SK-N-SH treated with all-trans-retinoic acid at 6 μM for 48 hours (cell line): ENCODE results near the gene LMCD1.

Source experiments
- ATAC-seq: fragments of 200-7000 bp; cut with Tn5 transposase; 3 replicates; pipeline ENCODE4 v1.9.1; 2020; ENCODE audit warnings: mild to moderate bottlenecking, moderate library complexity
- ARNTL ChIP-seq: fragments of 450-650 bp; formaldehyde crosslinking; IDR thresholded peaks from 2 replicates; pipeline ENCODE4 v1.5.0; 2020; ENCODE audit warnings: low read depth, mild to moderate bottlenecking, moderate library complexity, borderline replicate concordance
- CREB5 ChIP-seq: fragments of 250-450 bp; sonication (Bioruptor Pico); IDR thresholded peaks from 2 replicates; pipeline ENCODE4 v1.5.1; 2020; ENCODE audit warnings: low read depth, mild to moderate bottlenecking, moderate library complexity
- CSDC2 ChIP-seq: fragments of 250-450 bp; sonication (Bioruptor Pico); IDR thresholded peaks from 2 replicates; pipeline ENCODE4 v1.5.0; 2020; ENCODE audit warnings: mild to moderate bottlenecking, moderate library complexity
- CSRNP3 ChIP-seq: fragments of 250-450 bp; sonication (Bioruptor Pico); IDR thresholded peaks from 2 replicates; pipeline ENCODE4 v1.5.1; 2021; ENCODE audit warnings: mild to moderate bottlenecking, moderate library complexity
- GLIS3 ChIP-seq: fragments of 250-450 bp; sonication (Bioruptor Pico); IDR thresholded peaks from 2 replicates; pipeline ENCODE4 v1.5.0; 2020; ENCODE audit warnings: mild to moderate bottlenecking, moderate library complexity
- ISL1 ChIP-seq: fragments of 250-450 bp; sonication (Bioruptor Pico); IDR thresholded peaks from 2 replicates; pipeline ENCODE4 v2.1.2; 2022; ENCODE audit warnings: mild to moderate bottlenecking, moderate library complexity
- OSR1 ChIP-seq: fragments of 250-450 bp; sonication (Bioruptor Pico); IDR thresholded peaks from 2 replicates; pipeline ENCODE4 v1.8.0; 2022; ENCODE audit warnings: moderate library complexity, mild to moderate bottlenecking, inconsistent platforms
- PATZ1 ChIP-seq: fragments of 250-450 bp; sonication (Bioruptor Pico); IDR thresholded peaks from 2 replicates; pipeline ENCODE4 v1.8.0; 2020; ENCODE audit warnings: mild to moderate bottlenecking, moderate library complexity, borderline replicate concordance
- POU6F1 ChIP-seq: fragments of 250-450 bp; sonication (Bioruptor Pico); IDR thresholded peaks from 2 replicates; pipeline ENCODE4 v1.8.0; 2021; ENCODE audit warnings: low read depth, mild to moderate bottlenecking, moderate library complexity, borderline replicate concordance
- PPARA ChIP-seq: fragments of 250-450 bp; sonication (Bioruptor Pico); IDR thresholded peaks from 2 replicates; pipeline ENCODE4 v1.5.0; 2020; ENCODE audit warnings: mild to moderate bottlenecking, borderline replicate concordance
- RARB ChIP-seq: fragments of 250-450 bp; sonication (Bioruptor Pico); IDR thresholded peaks from 2 replicates; pipeline ENCODE4 v1.8.0; 2021; ENCODE audit warnings: mild to moderate bottlenecking, moderate library complexity
- SNAI2 ChIP-seq: fragments of 250-450 bp; sonication (Bioruptor Pico); IDR thresholded peaks from 2 replicates; pipeline ENCODE4 v1.5.0; 2020; ENCODE audit warnings: mild to moderate bottlenecking, moderate library complexity
- TCF4 ChIP-seq: fragments of 250-450 bp; sonication (Bioruptor Pico); IDR thresholded peaks from 2 replicates; pipeline ENCODE4 v1.8.0; 2021; ENCODE audit warnings: mild to moderate bottlenecking, moderate library complexity, borderline replicate concordance
- TOX ChIP-seq: fragments of 250-450 bp; sonication (Bioruptor Pico); IDR thresholded peaks from 2 replicates; pipeline ENCODE4 v1.8.0; 2021; ENCODE audit warnings: mild to moderate bottlenecking, moderate library complexity, borderline replicate concordance
- TSHZ2 ChIP-seq: fragments of 250-450 bp; sonication (Bioruptor Pico); IDR thresholded peaks from 2 replicates; pipeline ENCODE4 v1.5.0; 2020; ENCODE audit warnings: mild to moderate bottlenecking, moderate library complexity
- ZFP30 ChIP-seq: fragments of 450-650 bp; formaldehyde crosslinking; IDR thresholded peaks from 2 replicates; pipeline ENCODE4 v1.5.0; 2022; ENCODE audit warnings: mild to moderate bottlenecking, moderate library complexity
- ZNF565 ChIP-seq: fragments of 450-650 bp; formaldehyde crosslinking; conservative IDR thresholded peaks from 2 replicates; pipeline ENCODE4 v1.5.0; 2020; ENCODE audit warnings: low read depth, mild to moderate bottlenecking, moderate library complexity
- ZNF70 ChIP-seq: fragments of 450-650 bp; formaldehyde crosslinking; IDR thresholded peaks from 2 replicates; pipeline ENCODE4 v1.5.0; 2020; ENCODE audit warnings: mild to moderate bottlenecking, moderate library complexity
- ZNF8 ChIP-seq: fragments of 450-650 bp; formaldehyde crosslinking; IDR thresholded peaks from 2 replicates; pipeline ENCODE4 v1.5.0; 2020; ENCODE audit warnings: mild to moderate bottlenecking, moderate library complexity

Gene LMCD1

GRCh38 chr3:8559351-8559750 lies 57.7 kb downstream of the LMCD1 start:
- no peak for ATAC-seq
- TF ChIP-seq TSHZ2 (CRISPR knock-in tag) (no peak), PATZ1 (CRISPR knock-in tag) (no peak), ZNF565 (no peak), CSDC2 (CRISPR knock-in tag) (no peak), ZNF70 (CRISPR knock-in tag) (no peak), ISL1 (no peak), OSR1 (CRISPR knock-in tag) (no peak), CREB5 (no peak), ARNTL (CRISPR knock-in tag) (no peak)

GRCh38 chr3:8560366-8561007 lies 58.9 kb downstream of the LMCD1 start:
- no peak; the same call in 2 of the 3 replicates for ATAC-seq
- no peak for TF ChIP-seq CREB5
- TF ChIP-seq GLIS3 (CRISPR knock-in tag): no peak
- no peak for TF ChIP-seq ZNF70 (CRISPR knock-in tag)
- no peak for TF ChIP-seq POU6F1
- no peak for TF ChIP-seq TOX (CRISPR knock-in tag)
- no peak for TF ChIP-seq ISL1
- TF ChIP-seq TCF4 (CRISPR knock-in tag): no peak
- no peak for TF ChIP-seq ZNF565
- TF ChIP-seq PPARA (CRISPR knock-in tag): no peak
- no peak for TF ChIP-seq ZNF8 (CRISPR knock-in tag)
- TF ChIP-seq PATZ1 (CRISPR knock-in tag): no peak
- no peak for TF ChIP-seq OSR1 (CRISPR knock-in tag)
- no peak for TF ChIP-seq ZFP30 (CRISPR knock-in tag)
- no peak for TF ChIP-seq ARNTL (CRISPR knock-in tag)
- TF ChIP-seq SNAI2: no peak
- no peak for TF ChIP-seq RARB (CRISPR knock-in tag)
- TF ChIP-seq CSRNP3 (CRISPR knock-in tag): no peak
